HEK293T (cell line): ENCODE data around the gene SPAG7.

Source experiments
- FOXK2 ChIP-seq: fragments of 450-650 bp; IDR thresholded peaks from 2 replicates; pipeline ENCODE4 v1.6.1; 2016; ENCODE audit warnings: mild to moderate bottlenecking
- TARDBP ChIP-seq: fragments of 450-650 bp; IDR thresholded peaks from 2 replicates; pipeline ENCODE4 v1.6.1; 2016

GRCh38 chr17:4939546-4939795 is 28.1 kb downstream of the SPAG7 start:
- TF ChIP-seq FOXK2 (no peak), TARDBP (no peak)
